PC-3 (cell line): ENCODE results near the gene GPD2.

Source experiments
- CTCF ChIP-seq: fragments of 300-600 bp; sonication (generic); conservative IDR thresholded peaks from 2 replicates; pipeline ENCODE4 v1.5.1; 2017; ENCODE audit warnings: antibody characterized with exemption, low read depth, mild to moderate bottlenecking, low read length
- EZH2 ChIP-seq: fragments of 300-600 bp; sonication (generic); IDR thresholded peaks from one replicate; pipeline ENCODE4 v1.6.1; 2017; ENCODE audit warnings: antibody characterized with exemption, mild to moderate bottlenecking, low read length; ENCODE audit not compliant: unreplicated experiment
- EZH2phosphoT487 ChIP-seq: fragments of 300-600 bp; sonication (generic); IDR thresholded peaks from 2 replicates; pipeline ENCODE4 v1.6.1; 2018; ENCODE audit warnings: mild to moderate bottlenecking, antibody characterized with exemption, low read length, borderline replicate concordance

- TF ChIP-seq CTCF: no peak
- no peak for TF ChIP-seq EZH2
- TF ChIP-seq EZH2phosphoT487: no peak
Measured at GRCh38 chr2:156435396-156435717, 822 bp upstream of the GPD2 start.
